Prostate gland (tissue), 2 donors: ENCODE measurements around the gene OGDH.

Experiments used
- CTCF ChIP-seq, 4 experiments: fragments of 200-600 bp in 2 of 4; fragments of 450-650 bp in 2 of 4; sonication (generic) in 2 of 4; IDR thresholded peaks; 1 replicate in 3 of 4; 2 replicates in 1 of 4; pipeline ENCODE4 v1.5.1; 2016 to 2019; ENCODE audit warnings: antibody characterized with exemption in 4 of 4, mild to moderate bottlenecking in 2 of 4, moderate library complexity in 2 of 4
- POLR2AphosphoS5 ChIP-seq: sonication (generic); formaldehyde crosslinking; IDR thresholded peaks from one replicate; pipeline ENCODE4 v1.6.1; 2017; ENCODE audit warnings: antibody characterized with exemption

DNA sequence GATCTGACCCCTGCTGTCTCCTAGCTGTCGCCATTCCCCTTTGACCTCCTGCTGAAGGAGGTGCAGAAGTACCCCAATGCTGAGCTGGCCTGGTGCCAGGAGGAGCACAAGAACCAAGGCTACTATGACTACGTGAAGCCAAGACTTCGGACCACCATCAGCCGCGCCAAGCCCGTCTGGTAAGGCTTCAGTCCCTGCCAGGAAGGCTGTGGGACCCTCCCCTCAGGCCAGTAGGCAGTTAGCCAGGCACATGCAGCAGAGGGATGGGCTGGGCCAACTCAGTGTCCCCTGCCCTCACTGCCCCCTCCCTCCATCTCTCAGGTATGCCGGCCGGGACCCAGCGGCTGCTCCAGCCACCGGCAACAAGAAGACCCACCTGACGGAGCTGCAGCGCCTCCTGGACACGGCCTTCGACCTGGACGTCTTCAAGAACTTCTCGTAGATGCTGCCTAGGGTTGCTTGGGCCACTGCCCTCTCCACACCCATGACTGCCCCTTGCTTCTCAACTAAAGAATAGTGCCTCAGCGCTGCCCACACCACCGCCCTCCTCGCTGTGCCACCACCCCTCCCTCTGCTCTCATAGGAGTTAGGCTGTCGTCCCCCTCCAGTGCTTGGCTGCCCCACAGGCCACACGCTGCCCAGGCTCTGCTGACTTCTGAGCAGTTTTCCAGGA lies 101.3 kb downstream of the OGDH start:
- no peak for TF ChIP-seq CTCF (IDR thresholded peaks at IDR 0.05)
- TF ChIP-seq POLR2AphosphoS5: no peak
